ENCODE measurements around the gene LYRM4.

LYRM4 gene

GRCh38 chr6:5071216-5071615 lies 189.5 kb downstream of the LYRM4 start:
- H3K27ac ChIP-seq = no peak overlapping the region

DNA sequence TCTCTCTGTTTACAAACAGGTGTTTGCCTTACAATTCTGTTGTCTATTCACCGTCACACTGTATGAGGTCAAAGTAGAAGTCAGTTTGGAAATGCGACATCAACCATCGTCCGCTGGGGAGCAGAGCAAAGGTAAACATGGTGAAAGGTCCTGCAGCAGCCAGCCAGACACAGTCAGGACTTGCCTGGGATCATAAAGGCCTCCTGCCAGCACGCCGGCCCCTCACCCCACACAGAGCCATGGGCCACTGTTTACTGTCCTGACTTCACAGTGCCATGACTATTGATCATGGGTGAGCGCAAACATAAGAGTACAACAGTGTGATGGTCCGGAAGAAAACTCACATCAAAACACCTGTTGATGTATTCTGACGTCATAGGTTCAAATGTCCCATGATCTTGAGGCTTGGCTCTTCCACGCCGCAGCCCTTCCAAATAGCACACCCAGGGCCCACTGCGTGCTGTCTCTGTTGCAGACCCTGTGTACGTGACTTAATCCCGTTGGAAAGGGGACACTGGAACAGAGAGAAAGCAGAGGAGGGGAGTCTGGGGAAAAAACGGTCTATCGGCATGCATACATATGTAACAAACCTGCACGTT lies 192.5 kb downstream of the LYRM4 start:
- TF ChIP-seq CTCF (IDR thresholded peaks at IDR 0.05) = no peak
- Histone ChIP-seq H3K27ac (no peak overlapping the region), H3K36me3 (no peaks in the 10 kb centered on the region), H3K27me3 (no peaks in the 10 kb centered on the region), H3K9me3 (no peaks in the 10 kb centered on the region), H3K4me1 (ENCODE audit: control insufficient read depth in 1 of 2, insufficient read depth in 1 of 2, low read depth in 1 of 2, low read length in 1 of 2) (no peaks in the 10 kb centered on the region), H3K4me3 (ENCODE audit: low read depth in 1 of 2, low read length in 1 of 2) (no peak overlapping the region)

More at GRCh38 chr6:5071216-5071615, 189.5 kb downstream of the LYRM4 start:
- Histone ChIP-seq H3K27me3 (no peaks in the 10 kb centered on the region), H3K9me3 (no peaks in the 10 kb centered on the region), H3K4me3 (ENCODE audit: low read depth in 1 of 2, low read length in 1 of 2) (no peak overlapping the region), H3K4me1 (ENCODE audit: control insufficient read depth in 1 of 2, insufficient read depth in 1 of 2, low read depth in 1 of 2, low read length in 1 of 2) (no peaks in the 10 kb centered on the region), H3K36me3 (no peaks in the 10 kb centered on the region)
- no peak for TF ChIP-seq CTCF (IDR thresholded peaks at IDR 0.05)

GRCh38 chr6:5067305-5067704 lies 193.4 kb downstream of the LYRM4 start:
- Histone ChIP-seq H3K4me3 (ENCODE audit: low read depth in 1 of 2, low read length in 1 of 2) (no peak overlapping the region), H3K9me3 (no peaks in the 10 kb centered on the region), H3K36me3 (no peaks in the 10 kb centered on the region), H3K4me1 (ENCODE audit: control insufficient read depth in 1 of 2, insufficient read depth in 1 of 2, low read depth in 1 of 2, low read length in 1 of 2) (no peaks in the 10 kb centered on the region), H3K27me3 (no peaks in the 10 kb centered on the region), H3K27ac (no peak overlapping the region)
- TF ChIP-seq CTCF (IDR thresholded peaks at IDR 0.05) = no peak

- no peak overlapping the region for H3K27ac ChIP-seq
- H3K4me3 ChIP-seq (ENCODE audit: low read depth in 1 of 2, low read length in 1 of 2) = no peak overlapping the region
- no peak for TF ChIP-seq CTCF (IDR thresholded peaks at IDR 0.05)
- H3K4me1 ChIP-seq (ENCODE audit: control insufficient read depth in 1 of 2, insufficient read depth in 1 of 2, low read depth in 1 of 2, low read length in 1 of 2) = no peaks in the 10 kb centered on the region
- H3K36me3 ChIP-seq = no peaks in the 10 kb centered on the region
- H3K27me3 ChIP-seq = no peaks in the 10 kb centered on the region
- no peaks in the 10 kb centered on the region for H3K9me3 ChIP-seq
Observed at GRCh38 chr6:5066456-5067093, 194.2 kb downstream of the LYRM4 start.

GRCh38 chr6:5063617-5064016 lies 197.1 kb downstream of the LYRM4 start:
- TF ChIP-seq CTCF (IDR thresholded peaks at IDR 0.05) = no peak
- Histone ChIP-seq H3K9me3 (no peaks in the 10 kb centered on the region), H3K27ac (no peak overlapping the region), H3K4me3 (ENCODE audit: low read depth in 1 of 2, low read length in 1 of 2) (no peak overlapping the region), H3K36me3 (no peaks in the 10 kb centered on the region), H3K27me3 (no peaks in the 10 kb centered on the region), H3K4me1 (ENCODE audit: control insufficient read depth in 1 of 2, insufficient read depth in 1 of 2, low read depth in 1 of 2, low read length in 1 of 2) (no peaks in the 10 kb centered on the region)
